HG02852 (cell line): ENCODE data around the gene SUMO1.

ENCODE experiments used
- ATAC-seq: cut with Tn5 transposase; IDR thresholded peaks from one replicate; pipeline ENCODE4 v1.9.1; 2021; ENCODE audit warnings: mild to moderate bottlenecking, moderate library complexity; ENCODE audit not compliant: unreplicated experiment

SUMO1 gene

DNA sequence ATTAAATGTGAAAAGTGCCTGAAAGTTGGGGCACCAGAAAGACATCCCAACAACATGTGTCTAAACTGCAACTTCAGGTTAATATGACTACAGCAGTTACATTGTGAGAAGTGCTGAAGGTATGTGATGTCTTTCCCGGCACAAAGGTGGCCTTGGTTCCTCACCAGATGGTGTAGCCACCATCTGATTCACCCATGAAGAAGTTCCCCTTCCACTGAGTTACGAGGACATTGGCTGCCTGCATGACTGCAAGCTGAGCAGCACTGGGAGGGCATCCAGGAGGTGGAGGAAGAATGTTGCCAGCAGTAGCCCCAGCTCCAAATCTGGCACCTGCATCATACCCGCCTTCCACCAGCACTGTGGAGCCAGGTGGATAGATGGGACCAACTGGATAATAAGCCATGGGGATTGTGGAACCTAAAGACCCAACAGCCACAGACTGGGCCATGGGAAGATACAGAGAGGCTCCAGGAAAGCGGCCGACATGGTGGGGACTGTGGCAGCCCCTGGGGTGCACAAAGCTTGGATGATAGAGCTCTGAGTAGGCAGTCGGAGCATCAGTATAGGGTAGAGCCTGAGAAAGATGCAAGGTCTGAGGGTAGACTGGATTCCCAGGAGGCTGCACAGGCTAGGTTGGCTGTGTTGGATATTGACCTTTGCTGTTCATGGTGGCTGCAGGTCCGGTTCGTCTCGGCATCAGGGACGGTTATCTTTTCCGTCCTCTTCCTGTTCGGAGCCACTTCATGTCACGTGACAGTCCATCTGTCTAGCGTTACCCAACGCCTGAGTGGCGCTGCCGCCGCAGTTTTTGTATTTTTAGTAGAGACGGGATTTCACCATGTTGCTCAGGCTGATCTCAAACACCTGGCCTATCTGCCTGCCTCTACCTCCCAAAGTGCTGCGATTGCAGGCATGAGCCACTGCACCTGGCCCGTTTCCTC is 36.9 kb downstream of the SUMO1 start:
- ATAC-seq: no peak

DNA sequence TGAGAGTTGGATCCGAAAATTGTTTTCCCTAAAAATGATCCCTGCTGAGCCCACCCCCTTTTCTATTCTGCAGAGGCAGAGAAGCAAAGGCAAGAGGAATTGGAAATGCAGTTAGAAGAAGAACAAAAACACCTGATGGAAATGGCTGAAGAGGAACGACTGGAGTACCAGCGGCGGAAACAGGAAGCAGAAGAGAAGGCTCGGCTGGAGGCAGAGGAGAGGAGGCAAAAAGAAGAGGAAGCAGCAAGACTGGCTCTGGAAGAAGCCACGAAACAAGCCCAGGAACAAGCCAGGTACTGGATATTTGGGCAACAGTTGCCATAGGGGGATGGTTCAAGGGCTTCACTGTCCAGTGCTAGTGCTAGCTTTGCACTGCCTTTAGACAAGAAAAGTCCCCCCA is 41.7 kb downstream of the SUMO1 start:
- ATAC-seq: no peak

DNA sequence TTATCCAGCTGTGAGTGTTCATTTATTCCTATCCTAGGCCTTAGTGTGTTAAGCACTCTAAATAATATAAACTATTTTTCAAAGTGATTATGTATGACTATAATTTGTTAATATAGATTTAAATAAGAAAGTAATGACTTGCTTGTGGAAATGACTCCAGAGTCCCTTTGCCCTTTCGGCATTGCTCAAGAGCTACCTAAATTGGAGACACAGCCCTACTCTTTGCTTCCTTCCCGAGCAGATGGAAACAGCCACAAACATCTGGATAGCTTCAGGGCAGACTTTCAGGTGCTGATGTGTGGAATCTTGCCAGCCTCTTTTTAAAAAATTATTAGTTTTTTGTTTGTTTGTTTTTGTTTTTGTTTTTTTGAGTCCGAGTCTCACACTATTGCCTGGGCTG is 44.0 kb downstream of the SUMO1 start:
- ATAC-seq: no peak

DNA sequence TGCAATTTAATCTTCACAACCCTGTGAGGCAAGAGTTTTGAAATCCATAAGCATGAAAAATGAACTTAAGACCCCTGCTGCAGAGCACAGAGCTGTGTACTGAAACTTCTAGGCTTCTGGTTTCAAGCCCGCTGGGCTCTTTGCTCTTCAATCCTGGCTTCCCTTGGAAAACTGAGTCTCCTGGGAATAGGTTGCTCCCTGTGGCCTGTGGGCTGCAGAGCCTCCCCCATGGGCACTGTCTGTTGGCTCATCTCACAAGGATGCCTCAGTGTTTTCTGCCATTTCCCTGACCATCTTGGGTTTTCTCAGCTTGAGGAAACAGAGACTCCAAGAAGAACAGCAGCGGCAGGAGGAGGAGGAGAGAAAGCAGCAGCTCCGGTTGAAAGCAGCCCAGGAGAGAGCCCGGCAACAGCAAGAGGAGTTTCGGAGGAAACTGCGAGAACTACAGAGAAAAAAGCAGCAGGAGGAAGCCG is 44.5 kb downstream of the SUMO1 start:
- ATAC-seq: no peak

DNA sequence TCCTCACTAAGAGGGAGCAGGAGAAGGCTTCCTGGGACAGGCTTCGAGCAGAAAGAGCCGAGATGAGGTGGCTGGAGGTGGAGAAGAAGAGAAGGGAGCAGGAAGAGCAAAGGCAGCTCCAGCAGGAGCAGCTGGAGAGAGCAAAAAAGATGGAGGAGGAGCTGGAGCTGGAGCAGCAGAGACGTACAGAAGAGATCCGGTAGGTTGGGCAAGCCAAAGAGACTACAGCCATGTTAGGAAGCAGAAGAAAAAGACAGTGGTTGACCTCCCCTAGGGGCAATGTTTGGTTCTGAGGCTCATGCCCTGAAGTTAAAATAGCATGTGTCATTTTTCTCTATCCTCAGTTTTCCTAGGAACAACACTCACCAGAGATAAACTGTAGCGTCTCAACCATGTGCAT is 45.1 kb downstream of the SUMO1 start:
- ATAC-seq: no peak

DNA sequence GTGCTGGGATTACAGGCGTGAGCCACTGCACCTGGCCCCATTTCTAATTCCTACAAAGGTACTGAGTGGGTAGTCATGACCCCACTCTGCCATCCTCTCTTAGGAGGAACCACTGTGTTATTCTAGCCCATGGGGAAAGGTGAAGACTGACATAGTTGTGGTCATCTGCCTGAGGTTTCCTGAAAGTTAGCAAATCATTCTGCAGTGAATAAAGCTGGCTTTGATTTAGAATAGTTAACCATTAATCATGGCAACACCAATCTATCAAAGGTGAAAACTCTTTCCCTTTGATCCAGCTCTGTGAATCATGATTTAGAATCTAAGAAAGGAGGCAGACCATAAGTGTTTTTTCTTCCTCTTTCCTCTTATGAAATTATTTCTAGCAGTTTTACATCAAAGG is 50.8 kb downstream of the SUMO1 start:
- no peak for ATAC-seq

DNA sequence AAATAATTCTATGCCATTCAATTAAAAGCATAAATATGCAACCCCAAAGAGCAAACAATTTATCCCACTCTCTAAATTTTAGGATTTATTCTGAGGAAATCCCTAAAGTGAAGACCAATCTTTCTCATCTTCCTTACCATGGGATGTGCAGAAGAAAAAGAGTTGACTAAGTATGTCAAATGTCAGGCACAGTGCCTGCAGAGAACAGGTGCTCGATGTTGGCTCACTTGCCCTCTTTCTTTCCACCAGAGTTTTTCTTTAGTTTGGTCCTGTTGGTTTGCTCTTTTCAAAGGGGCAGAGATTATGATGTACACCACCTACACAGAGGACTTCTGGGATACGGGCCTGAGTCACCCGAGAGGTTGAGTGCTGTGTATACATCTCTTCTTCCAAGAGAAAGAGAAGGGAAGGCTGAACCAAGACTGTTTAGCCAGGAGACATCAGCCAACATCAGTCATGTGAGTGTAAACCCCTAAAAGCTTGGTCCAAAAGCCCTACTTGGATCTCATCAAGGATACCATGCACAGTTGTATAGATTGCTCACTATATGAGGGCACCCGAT is 51.7 kb downstream of the SUMO1 start:
- no peak for ATAC-seq

DNA sequence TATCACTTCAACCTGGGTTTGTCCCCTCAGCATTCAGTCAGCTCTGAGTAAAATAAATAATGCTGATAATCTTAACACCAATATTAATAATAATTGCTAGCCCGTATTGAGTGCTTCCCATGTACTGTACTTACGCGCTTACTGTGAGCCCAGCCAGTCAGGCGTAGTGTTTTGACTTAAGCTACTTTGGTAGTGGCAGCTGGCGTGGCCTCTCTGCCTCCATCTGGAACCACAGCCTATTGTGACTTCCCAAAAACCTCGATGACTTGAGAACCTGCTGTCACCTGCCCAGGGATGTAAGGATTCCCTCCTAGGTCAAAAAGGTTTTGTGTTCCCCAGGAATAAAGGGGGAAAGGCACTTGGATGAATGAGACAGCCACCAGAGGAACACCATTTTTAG is 53.2 kb downstream of the SUMO1 start:
- ATAC-seq: no peak

DNA sequence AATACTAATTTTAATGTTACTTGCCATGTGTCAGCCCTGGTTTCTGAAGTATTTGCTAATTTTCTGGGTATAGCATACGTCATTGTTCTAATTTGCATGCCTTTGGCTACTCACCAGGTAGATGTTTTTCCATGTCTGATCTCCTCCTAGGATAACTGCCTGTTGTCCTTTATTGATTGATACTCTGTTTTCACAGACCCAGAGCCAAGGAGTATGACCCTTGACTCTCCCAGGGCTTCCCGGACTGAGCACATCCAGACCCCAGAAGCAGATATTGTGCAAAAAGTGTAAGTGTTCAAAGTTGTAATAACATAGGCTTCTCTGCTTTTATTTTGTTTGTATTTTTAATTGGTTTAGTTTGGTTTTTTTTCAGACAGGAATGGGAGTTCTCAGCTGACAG is 53.8 kb downstream of the SUMO1 start:
- ATAC-seq: no peak

DNA sequence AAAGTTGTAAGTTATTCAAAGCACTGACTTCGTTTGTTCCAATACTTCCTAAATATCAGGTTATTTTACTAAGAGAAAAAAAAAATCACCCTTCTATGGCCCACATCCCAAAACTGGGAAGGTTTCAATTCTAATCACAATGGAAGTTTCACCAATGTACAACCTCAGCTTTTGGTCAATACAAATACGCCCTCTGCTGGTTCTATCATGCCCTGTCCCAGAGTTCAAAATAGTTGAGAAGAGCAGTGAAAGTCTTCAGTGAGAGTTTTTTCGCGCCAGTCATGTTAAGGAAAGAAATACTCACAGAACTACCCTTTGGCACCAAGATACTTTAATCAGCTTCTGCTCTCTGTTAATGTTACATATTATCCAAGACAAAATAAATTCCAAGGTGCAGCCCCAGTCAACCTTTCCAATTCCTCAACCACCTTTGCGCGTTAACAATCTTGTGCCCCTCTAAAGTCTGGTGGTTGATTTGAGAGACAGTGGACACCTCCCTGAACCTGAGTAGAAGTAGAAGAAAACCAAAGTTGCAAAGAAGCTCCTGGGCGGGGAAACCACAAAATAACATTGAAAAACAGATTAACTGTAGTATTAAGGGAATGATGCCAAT is 59.9 kb downstream of the SUMO1 start:
- ATAC-seq: peak; percentile 57

DNA sequence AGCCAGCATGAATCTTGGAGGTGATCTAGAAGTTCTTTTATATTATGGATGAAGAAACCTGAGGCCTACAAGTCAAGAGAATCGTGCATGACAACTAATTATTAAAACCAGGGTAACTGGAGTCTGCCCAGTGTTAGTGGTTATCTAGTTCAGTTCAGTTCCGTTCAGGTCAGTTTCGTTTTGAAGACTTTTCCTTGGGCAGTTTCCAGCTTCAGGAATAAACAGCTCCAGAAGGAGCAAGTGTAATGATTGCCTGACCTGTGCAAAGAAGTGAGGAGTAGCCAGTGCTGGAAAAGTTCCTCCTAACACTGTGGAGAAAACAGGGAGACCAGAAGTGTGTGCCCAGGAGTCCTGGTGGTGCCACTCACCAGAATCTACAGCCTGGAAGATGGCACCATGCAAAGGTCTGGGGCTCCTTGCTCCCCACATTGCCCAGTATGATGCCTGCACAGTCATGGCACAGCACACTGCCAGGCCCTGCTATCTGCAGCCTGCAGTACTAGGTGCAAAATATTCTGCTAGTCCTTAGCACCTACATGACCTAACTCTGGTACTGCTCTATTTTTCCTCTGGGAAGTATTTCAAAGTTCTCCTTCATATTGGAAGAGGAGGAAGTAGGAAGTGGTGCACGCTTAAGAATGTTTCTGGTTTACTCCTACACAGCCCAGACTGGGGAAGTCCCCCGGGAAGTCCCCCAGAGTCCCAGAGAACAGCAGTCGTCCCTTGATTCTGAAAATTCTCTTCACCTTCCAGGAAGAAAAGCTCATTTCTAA is 65.8 kb downstream of the SUMO1 start:
- ATAC-seq: peak; percentile 86

DNA sequence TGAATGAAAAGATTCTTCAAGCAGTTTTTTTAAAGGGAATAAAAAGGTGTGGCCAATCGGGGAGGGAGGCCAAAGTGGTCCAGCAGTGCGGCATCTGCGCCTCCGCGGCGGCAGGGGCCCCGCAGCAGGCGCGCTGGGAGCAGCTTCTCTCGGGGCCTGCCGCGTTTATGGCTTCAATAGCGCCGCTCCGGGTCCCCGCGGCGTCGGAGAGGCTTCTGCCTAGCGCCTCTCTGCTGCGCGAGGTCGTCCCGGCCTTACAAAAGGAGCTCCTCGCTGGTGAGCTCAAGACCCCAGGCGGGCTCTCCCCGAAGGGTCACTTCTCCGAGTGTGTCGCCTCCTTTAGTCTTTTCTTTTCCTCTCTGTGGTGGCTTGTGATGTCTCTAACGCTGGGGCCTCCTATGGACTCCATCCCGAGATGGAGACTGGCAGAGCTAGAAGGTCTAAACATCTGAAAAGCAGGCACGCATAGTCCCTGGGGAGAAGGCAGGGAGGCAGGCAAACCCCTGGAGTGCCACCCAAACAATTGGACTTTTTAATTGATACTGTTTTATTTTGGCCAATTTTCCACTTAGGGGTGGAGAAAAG is 67.1 kb downstream of the SUMO1 start:
- ATAC-seq: no peak

DNA sequence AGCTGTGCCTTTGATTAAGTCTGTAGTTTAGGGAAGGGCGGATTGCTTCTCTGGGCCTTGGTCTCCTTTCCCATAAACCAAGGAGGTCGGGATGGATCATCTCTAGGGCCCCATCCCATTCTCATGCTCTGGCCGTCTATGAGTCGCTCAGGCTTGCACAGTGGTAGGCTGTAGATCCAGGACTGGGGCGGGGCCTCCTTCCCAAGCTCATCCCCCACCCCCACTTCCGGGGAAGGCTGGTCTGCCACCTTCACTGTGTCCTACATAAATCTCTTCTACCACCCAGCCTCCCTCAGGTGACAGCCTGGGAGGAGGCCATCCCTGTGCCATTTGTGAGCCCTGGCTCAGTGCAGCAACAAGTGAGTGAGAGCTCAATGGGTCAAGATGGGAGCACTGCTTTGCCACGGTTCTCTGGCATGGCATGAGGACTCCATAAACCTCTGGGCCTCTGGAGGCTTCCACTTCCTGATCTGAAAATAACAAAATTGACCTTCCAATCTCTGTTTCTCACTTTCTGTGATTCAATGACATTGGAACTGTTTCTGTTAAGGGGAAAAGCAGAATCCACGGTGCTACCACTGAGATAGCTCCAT is 68.5 kb downstream of the SUMO1 start:
- ATAC-seq: no peak

DNA sequence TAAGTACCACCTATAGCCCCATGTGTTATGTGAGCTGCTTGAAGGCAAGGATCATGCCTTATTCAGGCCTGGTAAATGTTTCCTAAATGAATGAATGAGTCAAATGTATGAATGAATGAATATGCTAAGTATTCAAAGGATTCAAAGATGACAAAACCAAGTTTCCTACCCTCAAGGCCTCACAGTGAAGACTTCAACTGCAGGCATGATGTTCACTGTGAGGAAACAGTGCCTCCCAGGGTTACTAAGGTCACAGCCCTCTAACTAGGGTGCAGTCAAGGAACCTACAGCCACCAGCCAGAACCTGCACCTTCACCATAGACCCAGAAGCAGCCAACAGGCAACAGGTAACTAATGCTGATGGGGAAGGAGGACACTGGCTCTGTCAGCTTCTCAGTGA is 69.3 kb downstream of the SUMO1 start:
- no peak for ATAC-seq

DNA sequence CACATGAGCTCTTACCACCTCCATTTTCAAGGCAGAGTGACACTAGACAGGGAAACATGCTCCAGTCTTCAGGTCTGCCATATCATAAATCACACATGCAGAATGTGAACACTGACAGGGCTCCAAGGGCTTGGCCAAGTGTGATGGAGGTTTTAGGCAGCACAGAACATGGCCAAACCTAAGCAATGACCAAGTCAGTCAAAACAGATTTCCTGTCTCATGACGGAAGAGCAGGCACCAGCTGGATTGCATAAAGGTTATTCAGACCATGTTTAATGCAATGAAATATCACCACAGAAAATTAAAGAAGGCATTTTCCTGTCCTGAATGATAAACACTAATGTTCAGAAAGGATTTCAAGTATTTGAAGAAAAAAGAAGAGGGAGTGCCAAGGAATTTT is 72.5 kb downstream of the SUMO1 start:
- ATAC-seq: no peak

DNA sequence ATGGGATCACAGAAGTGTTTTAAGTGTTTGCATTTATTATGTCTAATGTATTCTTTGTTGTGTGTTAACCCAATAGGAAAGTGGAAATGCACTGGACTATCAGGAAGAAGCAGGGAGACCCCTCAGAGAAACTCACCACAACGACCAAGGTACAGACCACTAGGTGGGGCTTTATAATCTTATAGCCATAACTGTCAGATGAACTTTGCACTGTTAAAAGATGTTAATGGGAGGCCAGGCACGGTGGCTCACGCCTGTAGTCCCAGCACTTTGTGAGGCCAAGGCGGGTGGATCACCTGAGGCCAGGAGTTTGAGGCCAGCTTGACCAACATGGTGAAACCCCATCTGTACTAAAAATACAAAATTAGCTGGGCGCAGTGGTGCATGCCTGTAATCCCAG is 73.2 kb downstream of the SUMO1 start:
- no peak for ATAC-seq

DNA sequence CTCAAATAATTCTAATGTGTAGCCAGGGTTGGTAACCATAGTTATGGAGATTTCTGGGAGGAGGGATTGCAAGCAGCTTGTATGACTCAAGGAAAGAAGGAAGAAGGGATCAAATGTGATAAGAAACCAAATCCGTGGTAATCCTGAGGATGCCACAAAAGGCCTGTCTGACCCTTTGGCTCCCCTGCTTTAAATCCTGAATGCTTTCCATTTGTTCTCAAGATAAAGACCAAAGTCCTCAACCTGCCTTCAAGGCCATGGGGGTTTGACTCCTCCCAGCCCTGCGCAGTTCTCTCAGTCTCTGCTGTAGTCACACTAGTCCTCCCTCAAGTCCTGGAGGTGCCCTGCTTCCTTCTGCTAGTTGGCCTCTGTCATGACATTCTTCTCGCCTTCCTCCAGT is 74.0 kb downstream of the SUMO1 start:
- ATAC-seq: no peak

DNA sequence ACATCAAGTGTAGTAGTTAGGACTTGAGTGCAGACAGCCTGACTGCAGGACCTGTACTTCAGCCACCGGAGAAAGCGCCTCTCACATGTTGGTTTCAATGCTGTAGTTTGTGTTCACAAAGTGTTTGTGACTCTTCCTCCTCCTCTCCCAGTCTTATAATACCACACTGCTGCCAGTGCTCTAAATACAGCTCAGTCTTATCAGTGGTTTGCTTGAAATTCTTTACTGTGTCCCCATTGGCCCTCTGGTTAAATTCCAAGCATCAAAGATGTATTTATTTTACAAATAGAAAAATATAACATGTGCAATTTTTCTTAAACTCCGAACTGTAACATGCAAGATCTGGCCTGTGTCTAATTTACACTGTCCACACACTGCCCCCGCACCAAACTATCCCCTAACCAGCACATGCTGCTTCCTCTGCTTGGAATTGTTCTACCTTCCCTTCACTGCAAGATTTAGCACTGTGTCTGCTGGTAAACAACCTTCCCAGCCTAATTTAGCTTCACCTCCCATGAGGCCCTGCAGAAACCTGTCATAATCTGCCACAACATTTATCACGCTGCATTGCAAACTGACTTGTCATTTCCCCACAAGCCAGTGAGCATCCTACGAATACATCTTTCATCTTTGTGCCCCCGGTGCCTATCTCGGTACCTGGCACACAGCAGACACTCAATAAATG is 77.1 kb downstream of the SUMO1 start:
- no peak for ATAC-seq

DNA sequence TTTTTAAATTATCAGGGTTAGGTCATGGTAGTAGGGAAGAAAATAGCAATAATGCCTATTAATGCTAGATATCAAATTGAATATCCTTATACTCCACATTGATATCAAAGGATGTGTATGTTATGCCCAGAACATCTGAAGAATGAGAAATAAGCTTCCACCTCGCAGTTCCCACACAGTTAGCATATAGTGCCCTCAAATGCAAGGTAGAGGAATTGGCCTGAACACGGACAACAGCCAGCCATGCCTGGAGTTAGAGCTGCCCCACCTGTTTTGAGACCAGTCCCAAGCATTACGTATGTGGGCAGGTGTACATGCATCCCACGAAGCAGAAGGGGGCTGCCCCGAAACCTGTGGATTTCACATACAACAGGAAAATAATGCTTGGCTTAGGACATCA is 79.6 kb downstream of the SUMO1 start:
- no peak for ATAC-seq
